Esophagus muscularis mucosa (tissue), 3 donors: Measurements from ENCODE around the gene WDR3.

ENCODE experiments used
- CTCF ChIP-seq, 3 experiments: fragments of 200-600 bp in 2 of 3; fragments of 450-650 bp in 1 of 3; sonication (generic) in 2 of 3; IDR thresholded peaks; one replicate each; pipeline ENCODE4 v1.5.1; 2017 to 2019; ENCODE audit warnings: antibody characterized with exemption in 3 of 3, mild to moderate bottlenecking in 2 of 3, moderate library complexity in 1 of 3
- POLR2A ChIP-seq: fragments of 450-650 bp; IDR thresholded peaks from one replicate; pipeline ENCODE4 v1.6.1; 2017; ENCODE audit warnings: antibody characterized with exemption, moderate library complexity, mild to moderate bottlenecking, low read depth
- POLR2AphosphoS5 ChIP-seq, 2 donors: sonication (generic); formaldehyde crosslinking; IDR thresholded peaks; one replicate each; pipeline ENCODE4 v1.6.1; 2017; ENCODE audit warnings: antibody characterized with exemption in 2 of 2

- TF ChIP-seq CTCF (IDR thresholded peaks at IDR 0.05): no peak
- TF ChIP-seq POLR2AphosphoS5 (IDR thresholded peaks at IDR 0.05): no peak
- no peak for TF ChIP-seq POLR2A
Measured at GRCh38 chr1:118008011-118008410, 78.5 kb downstream of the WDR3 start.
